ENCODE measurements around the gene R3HDM4. TPM values are rescaled to one million over a fixed set of nuclear protein-coding genes. Genes with fewer than 3 reads are reported as not detected.
A peak's percentile ranks its signal among the peaks of the same experiment; 100 is the strongest.

R3HDM4 gene
- total RNA-seq, 1 experiment from 2014 or later: 57.7 TPM

DNA sequence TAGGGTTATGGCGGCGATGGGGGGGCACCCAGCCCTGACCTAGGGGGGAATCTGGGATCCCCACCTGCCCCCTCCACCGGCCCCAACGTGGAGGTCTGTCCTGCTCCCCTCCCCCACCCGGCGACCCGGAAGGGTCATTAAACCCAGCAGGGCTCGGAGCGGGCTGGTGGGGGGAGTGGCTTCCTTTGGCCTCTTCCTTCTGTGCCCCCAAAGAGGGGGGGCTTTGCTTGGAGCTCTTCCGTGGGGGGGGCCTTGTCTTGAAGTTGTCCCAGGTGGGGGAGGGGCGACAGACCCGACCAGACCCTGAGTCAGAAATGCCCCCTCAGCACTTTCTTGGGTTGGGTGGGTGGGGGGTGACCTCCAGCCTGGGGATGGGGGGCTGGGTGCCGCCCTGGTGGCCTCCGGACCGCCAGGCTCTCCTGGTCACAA lies 14.3 kb upstream of the R3HDM4 start:
- Mint-ChIP-seq H3K27me3 (ENCODE audit: insufficient read depth, unreplicated experiment) (no peaks in the 10 kb centered on the region), H3K4me3 (ENCODE audit: unreplicated experiment) (peak overlapping the region; percentile 85), H3K36me3 (ENCODE audit: insufficient read depth, unreplicated experiment) (peaks cover 37% of the 10 kb centered on the region), H3K4me1 (ENCODE audit: low read depth, unreplicated experiment) (no peaks in the 10 kb centered on the region), H3K27ac (ENCODE audit: unreplicated experiment) (no peak overlapping the region), H3K9me3 (ENCODE audit: unreplicated experiment) (no peaks in the 10 kb centered on the region)
- intact Hi-C loops (cut with micrococcal nuclease; ENCODE audit: unreplicated experiment): no loop called here
- DNase-seq: peak; percentile 59 to 74
- no TSS peak for BruUV-seq (replicated peaks)
- TF ChIP-seq, protein P1, sequence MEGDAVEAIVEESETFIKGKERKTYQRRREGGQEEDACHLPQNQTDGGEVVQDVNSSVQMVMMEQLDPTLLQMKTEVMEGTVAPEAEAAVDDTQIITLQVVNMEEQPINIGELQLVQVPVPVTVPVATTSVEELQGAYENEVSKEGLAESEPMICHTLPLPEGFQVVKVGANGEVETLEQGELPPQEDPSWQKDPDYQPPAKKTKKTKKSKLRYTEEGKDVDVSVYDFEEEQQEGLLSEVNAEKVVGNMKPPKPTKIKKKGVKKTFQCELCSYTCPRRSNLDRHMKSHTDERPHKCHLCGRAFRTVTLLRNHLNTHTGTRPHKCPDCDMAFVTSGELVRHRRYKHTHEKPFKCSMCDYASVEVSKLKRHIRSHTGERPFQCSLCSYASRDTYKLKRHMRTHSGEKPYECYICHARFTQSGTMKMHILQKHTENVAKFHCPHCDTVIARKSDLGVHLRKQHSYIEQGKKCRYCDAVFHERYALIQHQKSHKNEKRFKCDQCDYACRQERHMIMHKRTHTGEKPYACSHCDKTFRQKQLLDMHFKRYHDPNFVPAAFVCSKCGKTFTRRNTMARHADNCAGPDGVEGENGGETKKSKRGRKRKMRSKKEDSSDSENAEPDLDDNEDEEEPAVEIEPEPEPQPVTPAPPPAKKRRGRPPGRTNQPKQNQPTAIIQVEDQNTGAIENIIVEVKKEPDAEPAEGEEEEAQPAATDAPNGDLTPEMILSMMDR (IDR thresholded peaks at IDR 0.05; ENCODE audit: insufficient read depth in 1 of 2, low read depth in 1 of 2, low read length in 1 of 2, severe bottlenecking in 1 of 2, unreplicated experiment in 1 of 2): no peak
- H3K4me1 ChIP-seq: peaks cover 35% of the 10 kb centered on the region
- H3K9me3 ChIP-seq: no peaks in the 10 kb centered on the region
- ChIA-PET CTCF (no interaction called here), POLR2A (interaction anchor here (1.0 kb wide), 1 partner anchor 29 kb away, joined by 6 read pairs; no protein-coding TSS in a partner anchor)
- peaks cover 3% of the 10 kb centered on the region for H3K36me3 ChIP-seq (ENCODE audit: control insufficient read depth, insufficient read depth, low read length)
- H3K4me3 ChIP-seq (ENCODE audit: low read depth, low read length): peak overlapping the region; percentile 98
- no peaks in the 10 kb centered on the region for H3K27me3 ChIP-seq (replicated peaks; ENCODE audit: control insufficient read depth, insufficient read depth, low read length)

DNA sequence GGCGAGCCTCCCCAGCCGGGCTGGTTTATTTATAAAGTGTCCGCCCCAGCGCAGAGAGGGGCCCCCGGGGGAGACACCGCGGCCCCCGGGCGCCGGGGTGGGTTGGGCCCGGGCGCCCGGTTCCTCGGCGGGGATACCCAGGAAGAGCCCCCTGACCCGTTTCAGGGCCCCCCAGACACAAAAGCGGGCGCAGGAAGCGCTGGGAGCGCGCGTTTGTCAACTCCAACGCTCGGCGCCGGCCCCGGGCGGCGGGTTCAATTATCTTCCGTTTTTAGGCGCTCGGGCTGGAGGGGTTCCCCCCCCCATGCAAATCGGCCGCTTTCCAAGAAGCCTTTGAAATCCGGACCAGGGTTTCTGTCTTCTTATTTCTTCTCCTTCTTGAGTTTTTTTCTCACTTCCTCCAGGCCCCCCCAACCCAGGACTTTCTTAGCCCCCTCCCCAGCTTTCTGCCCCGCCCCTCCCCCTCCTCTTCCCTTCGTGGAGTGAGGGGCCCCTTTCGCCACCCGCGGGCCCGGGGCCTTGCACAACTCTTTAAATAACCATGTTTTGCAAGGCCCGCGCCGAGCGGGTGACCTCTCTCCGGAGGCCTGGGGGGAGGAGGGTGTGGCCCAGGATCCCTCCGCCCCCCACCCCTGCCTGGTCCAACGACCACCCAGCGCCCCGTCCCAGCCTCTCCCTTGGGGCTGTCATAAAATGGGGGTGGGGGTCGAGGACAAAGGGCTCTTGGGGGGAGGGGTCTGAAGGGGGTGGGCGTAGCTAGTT lies 13.8 kb upstream of the R3HDM4 start:
- Mint-ChIP-seq H3K4me1 (ENCODE audit: low read depth, unreplicated experiment) (no peaks in the 10 kb centered on the region), H3K27me3 (ENCODE audit: insufficient read depth, unreplicated experiment) (no peaks in the 10 kb centered on the region), H3K36me3 (ENCODE audit: insufficient read depth, unreplicated experiment) (peaks cover 34% of the 10 kb centered on the region), H3K4me3 (ENCODE audit: unreplicated experiment) (peak overlapping the region; percentile 85), H3K27ac (ENCODE audit: unreplicated experiment) (no peak overlapping the region), H3K9me3 (ENCODE audit: unreplicated experiment) (no peaks in the 10 kb centered on the region)
- Histone ChIP-seq H3K4me1 (peaks cover 36% of the 10 kb centered on the region), H3K4me3 (ENCODE audit: low read depth, low read length) (peak overlapping the region; percentile 98), H3K27me3 (replicated peaks; ENCODE audit: control insufficient read depth, insufficient read depth, low read length) (no peaks in the 10 kb centered on the region), H3K36me3 (ENCODE audit: control insufficient read depth, insufficient read depth, low read length) (peaks cover 3% of the 10 kb centered on the region), H3K9me3 (no peaks in the 10 kb centered on the region)
- DNase-seq: peak; percentile 80 to 83
- intact Hi-C loops (cut with micrococcal nuclease; ENCODE audit: unreplicated experiment): no loop called here
- ChIA-PET CTCF (no interaction called here), POLR2A (interaction anchor here (1.0 kb wide), 1 partner anchor 30 kb away, joined by 6 read pairs; no protein-coding TSS in a partner anchor)
- TF ChIP-seq, protein P1 (IDR thresholded peaks at IDR 0.05; ENCODE audit: insufficient read depth in 1 of 2, low read depth in 1 of 2, low read length in 1 of 2, severe bottlenecking in 1 of 2, unreplicated experiment in 1 of 2): no peak
- BruUV-seq (replicated peaks): TSS peak; percentile 46

DNA sequence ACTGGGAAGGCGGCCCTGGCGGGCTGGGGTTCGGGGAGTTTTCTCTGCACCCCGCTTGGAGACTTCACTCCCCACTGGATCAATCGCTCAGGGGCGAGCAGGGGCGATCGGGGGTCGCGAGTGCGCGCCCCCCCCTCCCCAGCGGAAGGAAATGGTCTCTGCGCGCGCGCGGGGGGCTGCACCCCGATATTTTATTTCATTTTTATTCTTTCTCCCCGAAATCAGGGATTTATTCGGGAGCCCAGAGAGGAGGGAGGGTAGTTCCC lies 13.2 kb upstream of the R3HDM4 start:
- TF ChIP-seq, protein P1 (IDR thresholded peaks at IDR 0.05; ENCODE audit: insufficient read depth in 1 of 2, low read depth in 1 of 2, low read length in 1 of 2, severe bottlenecking in 1 of 2, unreplicated experiment in 1 of 2): no peak

More for the DNA sequence above, 13.2 kb upstream of the R3HDM4 start:
- Mint-ChIP-seq H3K27ac (ENCODE audit: unreplicated experiment) (no peak overlapping the region), H3K4me3 (ENCODE audit: unreplicated experiment) (peak overlapping the region; percentile 85), H3K4me1 (ENCODE audit: low read depth, unreplicated experiment) (no peaks in the 10 kb centered on the region), H3K27me3 (ENCODE audit: insufficient read depth, unreplicated experiment) (no peaks in the 10 kb centered on the region), H3K9me3 (ENCODE audit: unreplicated experiment) (no peaks in the 10 kb centered on the region), H3K36me3 (ENCODE audit: insufficient read depth, unreplicated experiment) (peaks cover 34% of the 10 kb centered on the region)
- Histone ChIP-seq H3K4me1 (peaks cover 37% of the 10 kb centered on the region), H3K4me3 (ENCODE audit: low read depth, low read length) (peak overlapping the region; percentile 98), H3K36me3 (ENCODE audit: control insufficient read depth, insufficient read depth, low read length) (peaks cover 3% of the 10 kb centered on the region), H3K9me3 (no peaks in the 10 kb centered on the region), H3K27me3 (replicated peaks; ENCODE audit: control insufficient read depth, insufficient read depth, low read length) (no peaks in the 10 kb centered on the region)
- intact Hi-C loops (cut with micrococcal nuclease; ENCODE audit: unreplicated experiment): no loop called here
- BruUV-seq (replicated peaks): TSS peak; percentile 70
- ChIA-PET CTCF (no interaction called here), POLR2A (interaction anchor here (1.0 kb wide), 1 partner anchor 30 kb away, joined by 6 read pairs; no protein-coding TSS in a partner anchor)
- no peak for DNase-seq
